Measurements from ENCODE around the gene GSK3A.

- TF ChIP-seq, protein P1, sequence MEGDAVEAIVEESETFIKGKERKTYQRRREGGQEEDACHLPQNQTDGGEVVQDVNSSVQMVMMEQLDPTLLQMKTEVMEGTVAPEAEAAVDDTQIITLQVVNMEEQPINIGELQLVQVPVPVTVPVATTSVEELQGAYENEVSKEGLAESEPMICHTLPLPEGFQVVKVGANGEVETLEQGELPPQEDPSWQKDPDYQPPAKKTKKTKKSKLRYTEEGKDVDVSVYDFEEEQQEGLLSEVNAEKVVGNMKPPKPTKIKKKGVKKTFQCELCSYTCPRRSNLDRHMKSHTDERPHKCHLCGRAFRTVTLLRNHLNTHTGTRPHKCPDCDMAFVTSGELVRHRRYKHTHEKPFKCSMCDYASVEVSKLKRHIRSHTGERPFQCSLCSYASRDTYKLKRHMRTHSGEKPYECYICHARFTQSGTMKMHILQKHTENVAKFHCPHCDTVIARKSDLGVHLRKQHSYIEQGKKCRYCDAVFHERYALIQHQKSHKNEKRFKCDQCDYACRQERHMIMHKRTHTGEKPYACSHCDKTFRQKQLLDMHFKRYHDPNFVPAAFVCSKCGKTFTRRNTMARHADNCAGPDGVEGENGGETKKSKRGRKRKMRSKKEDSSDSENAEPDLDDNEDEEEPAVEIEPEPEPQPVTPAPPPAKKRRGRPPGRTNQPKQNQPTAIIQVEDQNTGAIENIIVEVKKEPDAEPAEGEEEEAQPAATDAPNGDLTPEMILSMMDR (IDR thresholded peaks at IDR 0.05): peak; percentile 86 to 94 (median 89)
- peak; percentile 55 for TF ChIP-seq POLR2A (IDR thresholded peaks at IDR 0.05)
Measured at GRCh38 chr19:42279902-42280814, 37.8 kb upstream of the GSK3A start.
